Activated CD8-positive, alpha-beta memory T cell treated with anti-CD3 and anti-CD28 coated beads for 48 hours (primary cell): ENCODE results near the gene HEYL.

ENCODE experiments used
- DNase-seq, 3 experiments: peaks; one replicate each; pipeline ENCODE4 v3.0.0-alpha.2; 2020; ENCODE audit warnings: low read depth in 2 of 3, low spot score in 2 of 3

HEYL gene

GRCh38 chr1:39640861-39641260 is 1.4 kb upstream of the HEYL start:
- DNase-seq, result no peak

GRCh38 chr1:39638965-39639304 is 508 bp downstream of the HEYL start:
- no peak for DNase-seq

- DNase-seq, result no peak
Measured at GRCh38 chr1:39637361-39637760, 2.1 kb downstream of the HEYL start.

GRCh38 chr1:39635871-39636210 is 3.6 kb downstream of the HEYL start:
- DNase-seq, result no peak

GRCh38 chr1:39635205-39635870 is 4.1 kb downstream of the HEYL start:
- no peak for DNase-seq

- DNase-seq, result no peak
Measured at GRCh38 chr1:39633422-39633821, 6.0 kb downstream of the HEYL start.

GRCh38 chr1:39632682-39633417 is 6.6 kb downstream of the HEYL start:
- DNase-seq, result no peak

GRCh38 chr1:39632323-39632681 is 7.1 kb downstream of the HEYL start:
- no peak for DNase-seq

GRCh38 chr1:39631361-39632322 is 7.8 kb downstream of the HEYL start:
- DNase-seq, result no peak

- no peak for DNase-seq
Measured at GRCh38 chr1:39628807-39629350, 10.6 kb downstream of the HEYL start.

GRCh38 chr1:39626646-39627045 is 12.8 kb downstream of the HEYL start:
- no peak for DNase-seq

- no peak for DNase-seq
Measured at GRCh38 chr1:39625462-39626273, 13.8 kb downstream of the HEYL start.

- DNase-seq, result no peak
Measured at GRCh38 chr1:39625009-39625408, 14.4 kb downstream of the HEYL start.

- no peak for DNase-seq
Measured at GRCh38 chr1:39623053-39623452, 16.4 kb downstream of the HEYL start.

GRCh38 chr1:39622427-39622826 is 17.0 kb downstream of the HEYL start:
- DNase-seq, result no peak

GRCh38 chr1:39620659-39621165 is 18.7 kb downstream of the HEYL start:
- no peak for DNase-seq

GRCh38 chr1:39617488-39618049 is 21.9 kb downstream of the HEYL start:
- DNase-seq, result no peak

GRCh38 chr1:39615086-39615673 is 24.3 kb downstream of the HEYL start:
- DNase-seq, result no peak

GRCh38 chr1:39614488-39614887 is 25.0 kb downstream of the HEYL start:
- DNase-seq, result no peak

GRCh38 chr1:39613250-39613649 is 26.2 kb downstream of the HEYL start:
- DNase-seq, result no peak
